ENCODE results near the gene PRRT3.

DNA sequence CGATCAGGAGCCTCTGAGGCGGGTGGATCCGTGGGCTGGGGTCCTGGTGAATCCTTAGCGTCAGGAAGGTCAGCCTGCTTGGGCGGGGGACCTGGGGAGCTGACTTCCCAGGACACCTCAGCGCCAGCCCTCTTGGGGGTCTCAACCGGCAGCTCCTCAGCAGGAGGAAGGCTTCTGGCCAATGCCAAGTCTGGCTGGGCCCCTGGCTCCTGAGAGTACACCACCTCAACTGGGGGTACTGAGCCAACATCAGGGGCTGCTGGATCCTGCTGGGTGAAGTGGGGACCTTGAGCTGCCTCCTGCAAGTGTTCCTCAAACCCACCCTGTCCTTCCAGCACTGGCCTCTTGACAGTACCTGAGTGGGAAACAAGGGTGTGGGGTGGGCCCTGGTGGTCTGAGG lies 3.1 kb downstream of the PRRT3 start:
- no peak for TF ChIP-seq CTCF (IDR thresholded peaks at IDR 0.05; ENCODE audit: low read depth, low read length)
- no peak for TF ChIP-seq POLR2A (IDR thresholded peaks at IDR 0.05; ENCODE audit: extremely low read depth, insufficient read length)
